Aorta (tissue), 5 donors: Measurements from ENCODE around the gene PRODH. TPM values are rescaled to one million over a fixed set of nuclear protein-coding genes. Genes with fewer than 3 reads are reported as not detected.
"Not testable (repeated sequence)": the region's sequence is repeated elsewhere in the genome, so short reads cannot be mapped to it uniquely, and the experiment has no call there.

Experiments used
- ATAC-seq: fragments of 200-7000 bp; cut with Tn5 transposase; one replicate; pipeline ENCODE4 v1.9.1; 2022; ENCODE audit warnings: moderate library complexity; ENCODE audit not compliant: low FRiP score
- DNase-seq, 2 donors: peaks; one replicate each; pipeline ENCODE4 v3.0.0-alpha.2; 2020
- H3K27ac ChIP-seq, 2 donors: one replicate each; pipeline ENCODE4 v1.5.1; 2013; ENCODE audit warnings: low read length in 2 of 2, mild to moderate bottlenecking in 2 of 2, moderate library complexity in 2 of 2, control low read depth in 1 of 2, inconsistent platforms in 1 of 2, low read depth in 1 of 2
- H3K27me3 ChIP-seq, 2 donors: one replicate each; pipeline ENCODE4 v1.6.1; 2013; ENCODE audit warnings: control low read depth in 1 of 2, low read length in 1 of 2, mild to moderate bottlenecking in 1 of 2, moderate library complexity in 1 of 2; ENCODE audit not compliant: insufficient read depth in 2 of 2, control insufficient read depth in 1 of 2
- H3K36me3 ChIP-seq, 2 donors: one replicate each; pipeline ENCODE4 v1.6.1; 2013; ENCODE audit warnings: control low read depth in 1 of 2, low read length in 1 of 2, mild to moderate bottlenecking in 1 of 2; ENCODE audit not compliant: insufficient read depth in 2 of 2, control insufficient read depth in 1 of 2
- H3K4me1 ChIP-seq, 2 donors: one replicate each; pipeline ENCODE4 v1.6.1; 2013; ENCODE audit warnings: low read length in 2 of 2, control low read depth in 1 of 2, mild to moderate bottlenecking in 1 of 2, moderate library complexity in 1 of 2; ENCODE audit not compliant: insufficient read depth in 2 of 2, control insufficient read depth in 1 of 2
- H3K4me3 ChIP-seq, 2 donors: one replicate each; pipeline ENCODE4 v1.5.1; 2013; ENCODE audit warnings: low read length in 2 of 2, control low read depth in 1 of 2, mild to moderate bottlenecking in 1 of 2
- H3K9me3 ChIP-seq: one replicate; pipeline ENCODE4 v1.6.1; 2013; ENCODE audit warnings: mild to moderate bottlenecking, low read length; ENCODE audit not compliant: control insufficient read depth
- WGBS, 2 donors: extraction: QIAGEN DNeasy Blood & Tissue Kit; methylation state at CpG; one replicate each; pipeline ENCODE4 v1.1.7; 2013; 5-methylcytosine and 5-hydroxymethylcytosine counted together
- intact Hi-C, 2 donors: fragments of 100-400 bp; cut with DNase I; formaldehyde crosslinking; loops; one replicate each; pipeline versions ENCODE4 v1.14.2 to v1.15.0; 2022
- polyA plus RNA-seq, 2 donors: library from polyadenylated mRNA; stranded (reverse); fragments of 200-250 nt; gene quantifications; one replicate each; pipeline ENCODE4 v1.2.3, GENCODE V29; 2013
- total RNA-seq, 2 donors: library from RNA; stranded (reverse); fragmentation: NEBNext Ultra II Directional; extraction: Animal tissue kit (Norgen Biotek cat#: 25700); gene quantifications; one replicate each; pipeline ENCODE4 v1.2.1, GENCODE V29; 2021
- donor health status: healthy with polysubstance abuse.
- donor health status: Bipolar disorder and iron deficiency.
- donor health status: DM: no; HTN: no; CAD: no.
- donor health status: DM: no; HTN: no; CAD: no.
- donor health status: DM: yes; HTN: yes; CAD: no.

PRODH gene
- total and polyA plus RNA-seq, 4 donors = 1.0 to 2.3 (median 1.7) TPM

- no peak overlapping the region for H3K4me3 ChIP-seq
- no peak for DNase-seq
Observed at GRCh38 chr22:18976197-18976751, 40.2 kb upstream of the PRODH start.

GRCh38 chr22:18975434-18976196 lies 39.5 kb upstream of the PRODH start:
- H3K36me3 ChIP-seq = no peaks in the 10 kb centered on the region
- intact Hi-C loops = no loop called here
- H3K27me3 ChIP-seq = no peaks in the 10 kb centered on the region
- H3K27ac ChIP-seq = no peak overlapping the region
- no peak for DNase-seq
- WGBS, 2 donors = 71 to 76% methylated on average over 16 of the region's 16 CpGs
- ATAC-seq = no peak
- H3K9me3 ChIP-seq = peaks cover 4% of the 10 kb centered on the region
- no peaks in the 10 kb centered on the region for H3K4me1 ChIP-seq
- no peak overlapping the region for H3K4me3 ChIP-seq

More at GRCh38 chr22:18976197-18976751, 40.2 kb upstream of the PRODH start:
- Histone ChIP-seq H3K4me1 (no peaks in the 10 kb centered on the region), H3K27ac (no peak overlapping the region), H3K36me3 (no peaks in the 10 kb centered on the region), H3K27me3 (no peaks in the 10 kb centered on the region), H3K9me3 (peaks cover 5% of the 10 kb centered on the region)
- intact Hi-C loops = no loop called here
- WGBS, 2 donors = 67 to 78% methylated on average over 10 of the region's 10 CpGs
- no peak for ATAC-seq

- Histone ChIP-seq H3K27ac (no peak overlapping the region), H3K4me1 (no peaks in the 10 kb centered on the region), H3K4me3 (no peak overlapping the region), H3K27me3 (no peaks in the 10 kb centered on the region), H3K9me3 (no peaks in the 10 kb centered on the region), H3K36me3 (no peaks in the 10 kb centered on the region)
- ATAC-seq (no peak), DNase-seq (no peak)
- WGBS, 2 donors = 78% methylated on average over 18 of the region's 18 CpGs
- intact Hi-C loops = no loop called here
Observed at GRCh38 chr22:18974477-18975180, 38.5 kb upstream of the PRODH start.

GRCh38 chr22:18973264-18974031 lies 37.4 kb upstream of the PRODH start:
- Histone ChIP-seq H3K4me3 (no peak overlapping the region), H3K27me3 (no peaks in the 10 kb centered on the region), H3K27ac (no peak overlapping the region), H3K36me3 (no peaks in the 10 kb centered on the region), H3K4me1 (no peaks in the 10 kb centered on the region), H3K9me3 (no peaks in the 10 kb centered on the region)
- ATAC-seq (no peak), DNase-seq (no peak)
- intact Hi-C loops = no loop called here
- WGBS, 2 donors = 64 to 72% methylated on average over 11 to 18 of the region's 18 CpGs

GRCh38 chr22:18972591-18972990 lies 36.5 kb upstream of the PRODH start:
- ATAC-seq, H3K4me3 ChIP-seq, H3K9me3 ChIP-seq, intact Hi-C loops, DNase-seq, H3K27ac ChIP-seq, H3K27me3 ChIP-seq, H3K36me3 ChIP-seq, H3K4me1 ChIP-seq: not testable (repeated sequence)
- WGBS, 2 donors = 89 to 91% methylated on average over 7 to 8 of the region's 8 CpGs

GRCh38 chr22:18972029-18972428 lies 35.9 kb upstream of the PRODH start:
- H3K27ac ChIP-seq, H3K4me1 ChIP-seq, intact Hi-C loops, DNase-seq, ATAC-seq, H3K27me3 ChIP-seq, H3K9me3 ChIP-seq, H3K36me3 ChIP-seq, H3K4me3 ChIP-seq: not testable (repeated sequence)
- 88 to 91% methylated on average over 5 to 7 of the region's 7 CpGs for WGBS, 2 donors

GRCh38 chr22:18971321-18971751 lies 35.2 kb upstream of the PRODH start:
- Histone ChIP-seq H3K9me3 (no peaks in the 10 kb centered on the region), H3K27me3 (no peaks in the 10 kb centered on the region), H3K4me1 (no peaks in the 10 kb centered on the region), H3K4me3 (no peak overlapping the region), H3K27ac (no peak overlapping the region), H3K36me3 (no peaks in the 10 kb centered on the region)
- intact Hi-C loops = no loop called here
- ATAC-seq (no peak), DNase-seq (no peak)
- WGBS, 2 donors = 57 to 61% methylated on average over 18 to 19 of the region's 19 CpGs

GRCh38 chr22:18970948-18971315 lies 34.8 kb upstream of the PRODH start:
- Histone ChIP-seq H3K36me3 (no peaks in the 10 kb centered on the region), H3K9me3 (no peaks in the 10 kb centered on the region), H3K27me3 (no peaks in the 10 kb centered on the region), H3K27ac (no peak overlapping the region), H3K4me1 (no peaks in the 10 kb centered on the region), H3K4me3 (peak overlapping the region in 1 of 2 donors; percentile 30)
- 0 to 1% methylated on average over 10 to 28 of the region's 28 CpGs for WGBS, 2 donors
- DNase-seq (no peak), ATAC-seq (no peak)
- intact Hi-C loops = no loop called here
